CD4-positive, alpha-beta T cell treated with Interleukin-15 for 4 hours (primary cell): ENCODE data around the gene LGR5.
"Not testable (repeated sequence)": the region's sequence is repeated elsewhere in the genome, so short reads cannot be mapped to it uniquely, and the experiment has no call there.

Source experiments
- DNase-seq: peaks from one replicate; pipeline ENCODE4 v3.0.0-alpha.2; 2020; ENCODE audit warnings: low spot score

LGR5 gene

DNA sequence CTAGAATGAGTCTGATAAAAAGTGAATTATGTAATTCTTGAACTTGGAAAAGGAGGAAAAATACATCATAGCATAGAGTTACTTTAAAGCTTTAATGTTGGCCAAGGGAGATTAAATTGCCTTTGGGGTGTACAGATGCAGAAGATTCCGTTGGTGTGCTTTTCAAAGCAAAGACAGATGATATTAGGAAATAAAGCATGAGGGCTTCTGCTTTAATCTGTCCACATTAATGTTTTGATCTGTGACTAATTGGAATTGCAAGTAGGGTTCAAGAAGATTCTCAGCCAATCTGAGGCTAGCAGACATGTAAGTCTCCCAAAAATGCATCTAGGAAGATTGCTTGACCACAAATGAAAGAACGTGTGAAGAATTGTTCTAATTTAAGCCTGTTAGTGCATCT is 35.2 kb downstream of the LGR5 start:
- no peak for DNase-seq

DNA sequence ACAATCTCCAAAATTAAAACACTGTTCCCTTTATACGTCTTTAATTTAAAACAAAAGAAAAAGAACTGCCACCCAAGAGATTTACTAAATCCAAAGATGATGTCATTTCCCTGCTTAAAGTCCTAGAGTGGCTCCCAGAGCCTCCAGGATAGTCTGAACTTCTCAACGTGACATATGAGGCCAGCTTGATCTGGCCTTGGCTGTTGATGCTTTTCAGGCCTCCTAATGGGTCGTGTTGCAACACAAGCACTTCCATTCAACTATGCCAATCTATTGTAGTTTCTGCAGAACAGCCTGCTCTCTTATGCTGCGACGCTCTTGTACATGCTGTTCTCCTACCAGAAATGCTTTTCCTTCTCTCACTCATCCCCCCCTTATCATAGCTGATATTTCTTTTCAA is 35.7 kb downstream of the LGR5 start:
- no peak for DNase-seq

DNA sequence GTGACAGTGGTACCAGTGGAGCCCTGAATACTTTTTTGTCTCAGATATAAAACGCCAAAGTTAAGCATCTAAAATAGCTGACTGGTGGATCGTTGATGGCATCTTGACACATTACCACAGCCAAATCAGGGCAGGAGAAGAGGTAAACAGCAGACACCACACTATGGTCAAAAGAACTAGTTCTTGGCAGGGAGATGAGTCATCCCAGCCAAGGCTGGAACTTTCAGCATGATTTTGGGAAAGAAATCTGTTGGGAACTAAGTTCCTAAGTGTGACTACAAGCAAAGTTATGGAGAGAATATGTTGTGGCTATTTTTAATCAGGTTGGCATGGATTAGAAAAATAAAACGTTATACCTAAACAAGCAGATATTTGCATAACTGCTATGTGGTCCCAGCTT is 36.9 kb downstream of the LGR5 start:
- no peak for DNase-seq

DNA sequence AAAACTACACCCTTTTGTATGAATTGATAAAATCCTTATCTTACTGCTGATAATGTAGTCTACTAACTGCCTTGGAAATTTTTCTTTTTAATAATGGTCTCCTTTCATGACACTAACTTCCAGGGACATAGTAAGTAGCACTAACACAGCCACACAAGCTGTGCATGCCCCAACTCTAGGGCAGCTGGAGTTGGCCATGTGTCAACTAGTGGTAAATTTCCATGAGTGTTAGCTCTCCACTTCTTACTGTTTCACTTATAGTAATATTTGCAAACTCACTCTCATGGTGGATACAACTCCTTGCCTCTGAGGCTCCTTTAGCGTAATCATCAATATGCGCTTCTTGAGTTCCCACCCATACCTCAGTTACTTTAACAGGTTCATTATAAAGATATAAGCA is 38.0 kb downstream of the LGR5 start:
- DNase-seq, result no peak

DNA sequence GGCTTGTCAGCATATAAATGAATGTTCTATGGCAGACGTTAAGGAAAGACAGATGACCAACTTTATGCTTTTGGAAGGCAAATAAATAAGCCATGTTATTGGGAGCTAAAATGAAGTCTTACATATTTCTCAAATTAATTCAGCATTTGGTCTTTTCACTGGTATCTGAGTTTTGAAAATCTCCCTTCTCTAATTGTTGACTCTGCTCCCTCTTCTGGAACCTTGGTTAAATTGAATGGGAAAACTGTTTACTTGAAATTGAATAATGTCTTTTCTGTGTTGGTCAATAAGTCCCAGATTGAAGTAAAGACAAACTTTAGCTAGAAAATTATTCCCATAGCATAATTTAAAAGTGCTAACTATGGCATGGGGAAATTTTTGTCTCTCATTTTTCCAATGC is 38.7 kb downstream of the LGR5 start:
- no peak for DNase-seq

DNA sequence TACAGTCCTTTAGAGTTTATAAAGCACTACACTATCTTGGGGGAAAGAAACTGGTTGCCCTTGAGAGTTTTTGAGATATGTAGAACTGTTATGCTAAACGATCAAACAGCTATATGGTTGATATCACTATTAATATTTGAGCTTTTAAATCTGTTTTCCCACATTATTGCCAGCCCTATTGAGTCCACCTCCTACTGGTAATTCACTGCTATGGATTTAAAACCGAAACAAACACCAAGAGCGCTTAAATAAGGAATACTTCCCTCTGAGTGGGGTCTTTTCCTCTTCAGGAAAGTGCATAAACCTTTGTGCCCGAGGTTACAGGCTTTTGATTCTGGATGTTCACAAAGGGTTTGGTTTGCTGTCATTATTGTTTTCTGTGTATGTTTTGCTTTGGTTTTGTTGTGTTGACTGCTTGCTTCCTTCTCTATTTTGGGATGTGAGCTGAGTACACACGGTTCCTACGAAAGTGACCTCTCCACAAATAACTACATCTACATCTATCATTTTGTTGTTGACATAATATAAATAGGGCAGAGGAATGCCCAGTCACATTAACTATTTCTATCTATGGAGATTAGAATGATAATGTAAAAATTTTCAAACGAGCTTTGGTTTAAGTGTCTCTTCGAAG is 44.8 kb downstream of the LGR5 start:
- DNase-seq, result no peak

DNA sequence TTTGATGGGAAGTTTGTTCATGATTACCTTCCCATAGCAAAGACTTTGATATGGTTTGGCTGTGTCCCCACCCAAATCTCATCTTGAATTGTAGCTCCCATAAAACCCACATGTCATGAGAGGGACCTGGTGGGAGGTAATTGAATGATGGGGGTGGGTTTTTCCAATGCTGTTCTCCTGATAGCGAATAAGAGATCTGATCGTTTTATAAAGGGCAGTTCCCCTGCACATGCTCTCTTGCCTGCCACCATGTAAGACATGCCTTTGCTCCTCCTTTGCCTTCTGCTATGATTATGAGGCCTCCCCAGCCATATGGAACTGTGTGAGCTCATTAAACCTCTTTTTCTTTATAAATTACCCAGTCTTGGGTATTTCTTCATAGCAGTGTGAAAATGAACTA is 51.2 kb downstream of the LGR5 start:
- DNase-seq, result not testable (repeated sequence)

DNA sequence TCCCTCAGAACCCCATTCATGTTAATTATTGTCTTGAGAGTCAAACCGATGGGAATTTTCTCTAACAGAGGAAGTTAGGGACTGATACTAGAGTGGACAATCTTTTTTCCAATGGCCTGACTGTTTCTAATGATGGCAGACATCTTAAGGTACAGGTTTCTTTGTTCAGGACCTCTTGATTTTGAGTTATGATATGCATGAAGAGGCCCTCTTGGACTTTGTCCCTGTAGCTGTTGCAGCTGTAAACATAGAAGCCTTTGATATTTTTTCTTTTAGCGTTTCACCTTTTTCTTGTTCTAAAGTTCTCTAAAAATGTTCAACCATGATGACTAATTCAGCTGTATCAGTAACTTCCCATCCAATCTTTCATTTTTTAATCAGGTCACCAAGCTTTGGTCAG is 53.0 kb downstream of the LGR5 start:
- no peak for DNase-seq

DNA sequence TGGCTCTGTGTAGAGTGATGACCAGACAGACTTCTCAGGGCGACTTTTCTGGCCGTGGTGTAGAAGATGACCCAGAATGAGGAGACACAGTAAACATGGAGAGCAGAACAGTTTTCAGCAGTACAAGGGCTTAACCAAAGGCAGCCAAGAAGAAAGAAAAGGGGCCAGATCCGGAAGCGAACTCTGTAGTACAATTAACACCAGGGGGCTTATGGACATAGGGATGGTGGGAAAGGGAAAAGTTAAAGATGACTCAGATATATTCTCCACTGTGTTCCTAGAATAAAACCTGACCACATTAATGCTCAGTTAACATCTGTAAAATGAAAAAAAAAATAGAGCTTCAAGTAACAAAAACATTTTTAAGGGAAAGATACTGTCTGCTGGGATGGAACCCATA is 60.2 kb downstream of the LGR5 start:
- no peak for DNase-seq

DNA sequence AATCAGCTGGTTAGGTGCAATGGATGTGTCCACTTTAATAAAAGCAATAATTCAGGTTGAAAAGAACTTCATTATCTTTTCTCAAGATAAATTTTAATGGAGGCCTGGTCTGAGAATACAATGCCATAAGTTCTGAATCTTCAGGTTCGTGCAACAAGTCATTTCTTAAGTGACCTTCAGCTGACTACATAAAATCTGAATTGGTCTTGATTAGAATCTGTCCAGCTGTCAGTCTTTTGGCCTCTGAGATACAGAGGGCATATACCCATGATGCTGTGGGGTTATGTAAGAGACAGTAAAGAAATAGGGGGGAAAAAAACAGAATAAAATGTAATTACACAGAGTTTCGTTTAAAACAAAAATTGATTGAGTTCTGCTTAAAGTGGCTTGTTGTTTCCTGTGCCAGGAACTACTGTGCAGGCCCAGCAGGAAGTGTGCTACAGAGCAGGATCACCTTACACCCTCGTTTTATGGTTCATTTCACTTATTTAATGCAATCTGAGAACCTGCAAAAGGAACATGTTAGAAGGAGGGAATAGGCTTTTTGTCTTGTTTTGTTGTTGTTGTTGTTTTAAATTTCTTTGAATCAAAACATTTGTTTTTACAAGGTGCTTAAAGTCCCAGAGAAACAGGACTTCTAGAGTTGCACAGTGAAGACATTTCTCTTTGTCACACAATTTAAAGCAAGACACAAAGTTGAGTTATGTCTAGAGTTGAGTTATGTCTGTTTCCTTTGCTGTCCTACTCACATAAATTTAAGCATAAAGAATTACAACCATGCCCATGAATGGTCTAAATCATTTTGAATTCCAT is 64.2 kb downstream of the LGR5 start:
- no peak for DNase-seq

DNA sequence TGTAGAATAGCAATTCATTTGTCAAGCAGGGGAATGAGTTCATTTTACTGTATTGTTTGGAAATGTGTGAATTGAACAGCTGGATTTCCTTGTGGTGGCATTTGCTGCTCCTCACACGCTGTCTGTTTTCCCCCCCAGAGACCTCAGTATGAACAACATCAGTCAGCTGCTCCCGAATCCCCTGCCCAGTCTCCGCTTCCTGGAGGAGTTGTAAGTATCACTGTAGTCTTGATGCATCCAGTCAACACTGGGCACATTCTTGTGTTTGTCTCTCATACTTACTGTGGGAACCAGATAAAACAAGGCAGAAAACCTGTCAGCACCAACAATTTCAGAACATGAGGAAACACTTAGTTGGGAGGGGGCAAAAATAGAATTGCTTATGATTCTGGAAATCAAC is 64.9 kb downstream of the LGR5 start:
- no peak for DNase-seq

DNA sequence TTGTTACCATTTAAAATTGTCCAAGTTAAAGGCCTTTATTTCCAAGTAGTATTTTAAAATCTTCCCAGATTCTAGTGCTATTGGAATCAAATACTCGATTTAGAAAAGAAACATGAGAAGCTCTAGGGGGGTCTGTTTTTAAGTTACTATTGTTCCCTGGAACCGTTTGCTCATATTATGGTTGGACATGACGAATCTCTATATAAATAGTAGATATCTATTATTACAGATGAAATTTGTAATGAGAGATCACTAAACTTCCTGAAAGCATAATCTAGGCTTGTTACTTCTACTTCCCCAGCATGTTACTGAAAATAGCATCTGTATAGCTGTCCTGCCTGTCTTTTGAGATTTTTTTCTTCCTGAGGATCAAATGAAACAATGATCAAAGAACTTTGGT is 70.1 kb downstream of the LGR5 start:
- no peak for DNase-seq

DNA sequence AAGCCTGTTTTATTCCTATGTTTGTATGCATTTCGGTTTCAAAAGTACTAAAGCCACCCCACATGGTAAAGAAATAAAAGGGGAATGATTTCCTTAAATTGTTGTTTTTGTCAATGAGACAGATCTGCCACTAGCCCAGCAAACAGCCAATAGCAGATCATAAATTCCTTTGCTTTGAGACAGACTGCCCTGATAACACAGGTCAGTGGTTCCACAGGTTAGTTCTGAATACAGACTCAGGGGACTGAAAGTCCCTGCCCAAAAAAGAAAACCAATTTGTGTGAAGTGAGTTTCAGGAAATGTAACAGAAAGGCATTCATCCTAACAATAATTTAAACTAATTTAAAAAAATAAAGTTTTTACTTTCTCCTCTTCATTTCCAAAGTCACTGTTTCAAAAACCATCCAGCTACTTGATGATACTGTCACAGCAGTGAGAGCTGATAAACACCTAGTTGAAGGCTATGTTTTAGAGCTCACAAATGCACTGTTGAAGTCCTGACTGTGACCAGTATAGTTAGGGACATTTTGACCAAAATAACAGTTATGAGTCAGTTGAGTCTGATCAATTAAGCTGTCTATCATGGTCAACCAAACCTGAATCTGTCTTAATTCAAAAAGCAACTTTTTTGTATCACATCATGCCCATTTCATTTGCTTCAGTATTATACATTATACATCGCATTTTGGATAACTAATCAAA is 77.7 kb downstream of the LGR5 start:
- DNase-seq, result no peak

DNA sequence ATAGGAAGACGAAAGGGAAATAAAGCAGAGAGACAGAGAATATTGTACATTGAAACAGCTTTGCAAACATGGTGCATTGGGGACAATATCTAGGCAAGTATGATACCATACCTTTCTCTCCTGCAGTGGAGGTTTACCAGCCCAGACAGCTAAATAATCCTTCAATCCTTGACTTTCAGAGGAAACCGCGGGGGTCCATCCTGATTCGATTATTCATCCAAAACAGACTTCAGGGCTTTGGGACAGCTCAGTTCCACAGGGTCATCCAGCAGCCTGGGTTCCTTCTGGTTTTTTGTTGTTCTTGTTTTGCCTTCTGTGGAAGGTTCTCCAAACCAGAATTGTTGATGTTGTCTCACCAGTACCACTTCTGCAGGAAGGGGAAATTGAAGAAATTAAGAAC is 81.5 kb downstream of the LGR5 start:
- no peak for DNase-seq

DNA sequence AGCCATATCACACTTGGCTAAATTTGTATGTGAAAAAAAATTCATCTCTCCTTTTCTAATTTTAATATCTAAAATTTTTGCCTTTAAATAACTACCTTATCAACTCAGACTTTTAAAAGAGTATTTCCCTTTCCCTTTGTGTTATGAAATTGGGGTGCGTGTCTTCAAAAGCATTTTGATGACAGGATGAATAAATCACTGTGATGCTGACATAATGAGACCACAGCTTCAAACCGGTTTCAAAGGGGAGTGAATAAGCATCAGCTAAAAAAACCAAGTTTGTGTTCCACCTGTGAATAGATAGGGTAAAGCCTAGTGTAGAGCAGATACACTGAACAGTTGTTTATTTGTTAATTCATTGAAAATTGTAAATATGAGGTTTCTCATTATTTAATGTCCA is 85.0 kb downstream of the LGR5 start:
- DNase-seq, result no peak

DNA sequence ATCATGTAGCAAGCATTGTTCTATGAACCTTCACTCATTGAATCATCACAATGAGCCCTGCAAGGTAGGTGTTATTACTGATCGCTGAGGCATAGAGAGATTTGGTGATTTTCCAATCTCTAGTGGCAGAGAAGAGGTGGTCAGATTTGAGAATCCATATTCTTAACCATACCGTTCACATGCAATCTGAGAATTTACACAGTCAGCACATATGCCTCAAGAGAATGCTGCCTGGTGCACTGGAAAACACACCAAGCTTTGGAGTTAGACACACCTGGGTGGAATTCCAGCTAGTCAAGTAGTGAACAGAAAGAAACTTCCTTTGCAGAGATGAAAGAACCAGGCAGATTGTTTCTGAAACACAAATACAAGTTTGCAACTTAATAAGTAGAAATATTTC is 94.1 kb downstream of the LGR5 start:
- no peak for DNase-seq

DNA sequence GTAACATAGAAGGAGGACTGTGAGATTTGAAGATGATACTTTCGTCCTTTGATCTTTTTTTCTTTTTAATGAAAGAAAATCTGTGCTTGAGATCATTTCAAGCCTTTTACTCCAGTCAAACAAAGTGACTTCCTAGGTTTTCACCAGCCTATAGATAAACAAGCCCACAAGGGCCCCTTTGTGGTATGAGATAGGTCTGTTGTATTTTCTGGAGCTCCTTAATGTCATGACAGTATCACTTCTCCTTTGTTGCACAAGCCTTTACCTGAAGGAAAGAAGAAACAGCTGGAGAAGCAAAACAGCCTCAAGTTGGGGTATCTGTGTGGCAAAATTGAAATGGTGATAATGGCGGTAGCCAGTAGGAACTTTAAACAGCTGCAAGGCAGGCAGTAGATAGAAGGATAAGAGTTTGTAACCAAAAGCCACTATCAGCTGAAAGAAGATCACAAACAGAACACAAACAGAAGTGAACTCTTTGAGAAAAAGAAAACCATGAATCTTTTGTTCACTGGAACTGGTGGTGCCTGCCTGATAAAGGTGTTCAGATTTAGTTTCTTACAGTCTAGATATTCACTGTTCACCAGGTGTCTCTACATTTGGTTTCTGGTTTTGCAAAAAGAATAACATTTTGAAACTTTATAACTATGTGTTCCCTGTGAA is 96.8 kb downstream of the LGR5 start:
- DNase-seq, result no peak

DNA sequence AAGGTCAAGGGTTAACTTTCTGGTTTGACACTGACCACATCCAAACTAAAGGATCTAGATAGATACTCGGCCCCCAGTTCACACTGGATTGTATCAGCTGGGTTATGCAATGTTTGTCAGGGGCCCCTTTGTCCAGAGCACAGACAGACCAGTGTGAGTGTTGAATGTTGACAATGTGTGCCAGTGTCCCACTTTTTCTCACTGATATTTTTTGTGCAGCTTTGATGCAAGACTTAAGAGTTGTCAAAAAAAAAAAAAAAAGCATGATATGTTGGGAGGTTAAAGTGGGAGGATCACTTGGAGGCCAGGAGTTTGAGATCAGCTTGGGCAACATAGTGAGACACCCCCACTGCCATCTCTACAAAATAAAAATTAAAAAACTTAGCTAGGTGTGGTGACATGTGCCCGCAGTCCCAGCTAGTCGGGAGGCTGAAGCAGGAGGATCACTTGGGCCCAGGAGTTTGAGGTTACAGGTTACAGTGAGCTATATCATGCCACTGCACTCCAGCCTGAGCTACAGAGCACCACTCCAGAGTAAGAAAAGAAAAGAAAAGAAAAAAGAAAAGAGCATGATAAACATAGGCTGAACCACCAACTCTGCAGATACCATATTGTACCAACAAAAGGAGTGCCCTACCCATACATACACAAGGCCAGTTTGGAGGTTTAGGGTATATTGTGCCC is 97.5 kb downstream of the LGR5 start:
- no peak for DNase-seq

DNA sequence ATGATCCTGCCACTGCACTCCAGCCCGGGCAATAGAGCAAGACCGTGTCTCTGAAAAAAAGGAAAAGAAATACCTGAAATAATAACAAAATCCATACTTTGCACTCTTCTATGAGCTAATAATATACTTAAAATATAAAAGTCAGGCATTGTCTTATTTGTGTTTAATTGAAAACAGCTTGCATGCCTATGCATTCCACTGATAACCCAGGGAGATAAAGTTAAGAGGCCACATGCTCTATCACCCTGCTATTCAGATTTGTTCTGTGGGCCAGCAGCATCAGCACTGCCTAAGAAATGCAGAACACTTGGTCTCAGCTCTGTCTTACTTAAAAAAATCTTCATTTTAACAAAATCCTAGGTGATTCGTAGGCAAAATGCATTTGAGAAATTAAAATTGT is 99.2 kb downstream of the LGR5 start:
- no peak for DNase-seq

DNA sequence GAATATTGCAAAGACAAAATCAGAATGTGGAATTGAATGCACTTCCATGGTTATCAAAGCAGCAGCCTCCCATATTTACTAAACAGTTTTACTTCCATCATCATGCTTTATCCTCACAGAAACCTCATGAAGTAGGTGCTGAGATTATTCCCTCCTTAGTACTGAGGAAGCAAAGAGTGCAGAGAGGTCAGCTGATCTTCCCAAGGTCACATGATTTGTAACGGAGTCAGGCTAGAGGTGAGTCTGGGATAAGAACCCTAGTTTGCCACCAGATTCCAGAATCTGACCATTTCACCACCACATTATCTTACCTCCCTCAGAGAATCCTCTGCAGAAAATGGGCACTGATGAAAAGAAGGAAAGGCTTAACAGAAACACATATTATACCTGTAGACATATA is 102.0 kb downstream of the LGR5 start:
- DNase-seq, result no peak

DNA sequence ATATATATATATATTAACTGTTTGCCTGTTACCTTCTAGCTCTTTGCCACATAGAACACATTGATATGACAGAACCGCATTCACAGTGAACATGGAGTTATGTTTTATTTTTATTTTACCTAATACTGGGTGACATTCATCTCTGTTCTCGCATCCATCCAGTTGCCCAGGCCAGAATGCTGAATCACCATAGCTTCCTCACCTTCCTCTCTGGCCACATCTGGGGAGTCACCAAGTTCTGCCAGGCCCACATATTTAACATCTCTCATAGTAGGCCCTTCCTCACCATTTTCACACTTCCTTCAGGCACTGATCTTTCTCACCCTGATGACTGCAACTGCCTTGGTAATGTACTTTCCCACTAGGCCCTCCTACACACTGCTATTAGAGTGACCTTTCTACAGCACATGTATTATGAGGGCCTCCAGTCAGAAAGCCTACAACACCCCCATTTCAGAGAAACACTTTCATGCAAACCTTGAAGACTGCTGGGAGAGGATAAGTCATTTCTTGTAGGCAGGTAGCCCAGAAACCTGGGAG is 106.8 kb downstream of the LGR5 start:
- no peak for DNase-seq

DNA sequence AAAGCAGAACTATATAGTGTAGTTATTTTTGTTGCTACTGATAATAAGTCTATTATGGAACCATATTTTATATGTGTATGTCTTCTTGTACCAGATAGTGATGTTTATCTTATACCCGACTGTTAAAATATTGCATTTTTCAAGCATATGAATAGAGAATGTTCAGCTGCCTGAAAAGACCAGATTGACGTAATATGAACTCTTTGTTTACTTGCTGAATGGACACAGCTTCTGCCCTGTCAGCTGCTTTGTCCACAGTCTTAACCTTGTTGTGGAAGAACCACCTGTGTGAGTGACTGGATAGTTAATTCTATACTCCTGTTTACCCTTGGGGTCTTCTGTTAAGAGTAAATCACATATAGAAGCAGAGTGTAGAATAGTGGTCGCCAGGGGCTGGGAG is 109.3 kb downstream of the LGR5 start:
- DNase-seq, result no peak
